Activated effector memory CD4-positive, alpha-beta T cell treated with Interleukin-2 at 50 U/mL for 16 hours (primary cell): ENCODE measurements around the gene STPG4.
"Not testable (repeated sequence)": the region's sequence is repeated elsewhere in the genome, so short reads cannot be mapped to it uniquely, and the experiment has no call there.

Source experiments
- DNase-seq: peaks from one replicate; pipeline ENCODE4 v3.0.0-alpha.2; 2020

The STPG4 gene

GRCh38 chr2:47172922-47173695 is 18.0 kb upstream of the STPG4 start:
- no peak for DNase-seq

- no peak for DNase-seq
Observed at GRCh38 chr2:47172156-47172921, 17.2 kb upstream of the STPG4 start.

GRCh38 chr2:47169784-47170183 is 14.7 kb upstream of the STPG4 start:
- no peak for DNase-seq

GRCh38 chr2:47168895-47169294 is 13.8 kb upstream of the STPG4 start:
- DNase-seq, result not testable (repeated sequence)

GRCh38 chr2:47167149-47167548 is 12.0 kb upstream of the STPG4 start:
- no peak for DNase-seq

- no peak for DNase-seq
Observed at GRCh38 chr2:47165001-47165555, 10.0 kb upstream of the STPG4 start.

- DNase-seq, result no peak
Observed at GRCh38 chr2:47162780-47163179, 7.7 kb upstream of the STPG4 start.

- DNase-seq, result no peak
Observed at GRCh38 chr2:47161475-47161874, 6.4 kb upstream of the STPG4 start.

GRCh38 chr2:47160660-47161059 is 5.6 kb upstream of the STPG4 start:
- DNase-seq, result no peak

GRCh38 chr2:47160211-47160610 is 5.1 kb upstream of the STPG4 start:
- no peak for DNase-seq

GRCh38 chr2:47159627-47160026 is 4.5 kb upstream of the STPG4 start:
- DNase-seq, result no peak

GRCh38 chr2:47158576-47158975 is 3.5 kb upstream of the STPG4 start:
- no peak for DNase-seq

- no peak for DNase-seq
Observed at GRCh38 chr2:47152803-47153202, 2.3 kb downstream of the STPG4 start.

GRCh38 chr2:47150175-47150574 is 4.9 kb downstream of the STPG4 start:
- no peak for DNase-seq

- no peak for DNase-seq
Observed at GRCh38 chr2:47147021-47147420, 8.1 kb downstream of the STPG4 start.

GRCh38 chr2:47145466-47145865 is 9.6 kb downstream of the STPG4 start:
- DNase-seq, result no peak

GRCh38 chr2:47141520-47141919 is 13.6 kb downstream of the STPG4 start:
- no peak for DNase-seq

GRCh38 chr2:47134386-47135090 is 20.6 kb downstream of the STPG4 start:
- DNase-seq, result no peak

GRCh38 chr2:47133046-47133445 is 22.1 kb downstream of the STPG4 start:
- DNase-seq, result no peak

- no peak for DNase-seq
Observed at GRCh38 chr2:47129191-47129706, 25.9 kb downstream of the STPG4 start.

- DNase-seq, result no peak
Observed at GRCh38 chr2:47128705-47129104, 26.4 kb downstream of the STPG4 start.

GRCh38 chr2:47127862-47128543 is 27.1 kb downstream of the STPG4 start:
- no peak for DNase-seq

- no peak for DNase-seq
Observed at GRCh38 chr2:47126783-47127182, 28.3 kb downstream of the STPG4 start.
